Stimulated activated CD4-positive, alpha-beta T cell treated with anti-CD3 and anti-CD28 coated beads, Interleukin-12 subunit alpha, Interleukin-12 subunit beta, amount 100 ng/mL, for 24 hours (primary cell): ENCODE data around the gene GPR157.
"Not testable (repeated sequence)": the region's sequence is repeated elsewhere in the genome, so short reads cannot be mapped to it uniquely, and the experiment has no call there.

Experiments used
- DNase-seq, 2 experiments: peaks; one replicate each; pipeline ENCODE4 v3.0.0-alpha.2; 2020; ENCODE audit warnings: low read depth in 2 of 2

Gene GPR157

GRCh38 chr1:9128520-9129265, at the start of gene GPR157:
TSS of gene GPR157 (minus strand) at chr1:9129102. CDS start at chr1:9129027, 75 bp downstream.
- peak; percentile 58 to 77 for DNase-seq

GRCh38 chr1:9174762-9175161, 45.9 kb upstream of the GPR157 start:
- no peak for DNase-seq

- DNase-seq: no peak
Measured at GRCh38 chr1:9174243-9174642, 45.3 kb upstream of the GPR157 start.

- DNase-seq: no peak
Measured at GRCh38 chr1:9169601-9170137, 40.8 kb upstream of the GPR157 start.

GRCh38 chr1:9167638-9168037, 38.7 kb upstream of the GPR157 start:
- DNase-seq: no peak

- no peak for DNase-seq
Measured at GRCh38 chr1:9166289-9167235, 37.7 kb upstream of the GPR157 start.

GRCh38 chr1:9165396-9165795, 36.5 kb upstream of the GPR157 start:
- DNase-seq: no peak

- DNase-seq: no peak
Measured at GRCh38 chr1:9164919-9165318, 36.0 kb upstream of the GPR157 start.

- no peak for DNase-seq
Measured at GRCh38 chr1:9164532-9164900, 35.6 kb upstream of the GPR157 start.

- DNase-seq: no peak
Measured at GRCh38 chr1:9161963-9162362, 33.1 kb upstream of the GPR157 start.

GRCh38 chr1:9161342-9161741, 32.4 kb upstream of the GPR157 start:
- DNase-seq: no peak

- DNase-seq: no peak
Measured at GRCh38 chr1:9160079-9160717, 31.3 kb upstream of the GPR157 start.

GRCh38 chr1:9155879-9156278, 27.0 kb upstream of the GPR157 start:
- DNase-seq: no peak

- DNase-seq: not testable (repeated sequence)
Measured at GRCh38 chr1:9155405-9155804, 26.5 kb upstream of the GPR157 start.

GRCh38 chr1:9153152-9153551, 24.2 kb upstream of the GPR157 start:
- no peak for DNase-seq

GRCh38 chr1:9152535-9152934, 23.6 kb upstream of the GPR157 start:
- no peak for DNase-seq

GRCh38 chr1:9151328-9151860, 22.5 kb upstream of the GPR157 start:
- DNase-seq: no peak

GRCh38 chr1:9150582-9151327, 21.9 kb upstream of the GPR157 start:
- no peak for DNase-seq

GRCh38 chr1:9149837-9150581, 21.1 kb upstream of the GPR157 start:
- no peak for DNase-seq

- DNase-seq: no peak
Measured at GRCh38 chr1:9149151-9149550, 20.2 kb upstream of the GPR157 start.
